Suppressor macrophage treated with lipopolysaccharide for 1 hour (primary cell): ENCODE data around the gene MGST2.

Source experiments
- DNase-seq, 3 donors: peaks; one replicate each; pipeline ENCODE4 v3.0.0-alpha.2; 2020 to 2022

Gene MGST2

GRCh38 chr4:139744232-139744631 is 78.6 kb downstream of the MGST2 start:
- DNase-seq, result no peak

GRCh38 chr4:139745111-139745639 is 79.6 kb downstream of the MGST2 start:
- DNase-seq, result no peak

- no peak for DNase-seq
Measured at GRCh38 chr4:139746431-139747171, 81.0 kb downstream of the MGST2 start.

DNA sequence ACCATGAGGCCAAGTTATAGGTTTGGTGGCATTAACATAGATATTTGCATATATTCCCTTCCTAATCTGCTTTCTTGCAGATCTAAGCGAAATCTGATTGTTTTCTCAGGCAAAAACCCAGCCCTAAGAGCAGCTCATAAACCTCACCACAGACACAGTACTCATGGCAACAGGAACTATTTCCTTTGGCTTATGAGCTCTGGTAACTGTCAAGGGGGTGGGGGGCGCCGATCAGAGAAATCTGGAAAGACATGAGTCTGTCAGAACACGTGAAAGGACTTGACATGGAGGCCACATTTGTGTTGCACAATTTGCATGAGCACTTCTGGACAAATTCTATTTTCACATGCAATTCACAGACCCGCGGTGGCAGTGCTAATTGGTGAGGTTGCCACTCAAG is 83.7 kb downstream of the MGST2 start:
- no peak for DNase-seq

GRCh38 chr4:139749835-139750498 is 84.3 kb downstream of the MGST2 start:
- no peak for DNase-seq

DNA sequence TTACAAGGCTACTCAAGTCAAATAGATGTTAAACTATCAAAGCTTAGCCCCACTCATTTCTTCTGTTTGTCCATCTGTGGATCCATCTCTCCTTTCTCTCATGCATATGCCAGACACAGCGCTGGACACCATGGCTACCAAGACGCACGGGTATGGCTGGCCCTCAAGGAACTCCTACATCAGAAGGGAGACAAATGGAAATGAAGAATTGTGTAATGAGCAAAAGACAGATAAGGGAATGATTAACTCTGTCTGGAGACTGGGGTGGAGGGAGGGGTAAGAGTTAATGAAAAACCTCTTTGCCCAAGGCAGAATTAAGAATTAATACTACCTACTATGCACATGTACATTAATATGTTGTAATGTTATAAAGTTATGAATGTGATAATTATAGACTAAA is 88.1 kb downstream of the MGST2 start:
- DNase-seq, result no peak
